ENCODE results near the gene OTOP3.
A peak's percentile ranks its signal among the peaks of the same experiment; 100 is the strongest.

The OTOP3 gene

GRCh38 chr17:74917430-74917829, 18.3 kb upstream of the OTOP3 start:
- no peak for DNase-seq

- DNase-seq: no peak
Measured at GRCh38 chr17:74918906-74919305, 16.8 kb upstream of the OTOP3 start.

DNA sequence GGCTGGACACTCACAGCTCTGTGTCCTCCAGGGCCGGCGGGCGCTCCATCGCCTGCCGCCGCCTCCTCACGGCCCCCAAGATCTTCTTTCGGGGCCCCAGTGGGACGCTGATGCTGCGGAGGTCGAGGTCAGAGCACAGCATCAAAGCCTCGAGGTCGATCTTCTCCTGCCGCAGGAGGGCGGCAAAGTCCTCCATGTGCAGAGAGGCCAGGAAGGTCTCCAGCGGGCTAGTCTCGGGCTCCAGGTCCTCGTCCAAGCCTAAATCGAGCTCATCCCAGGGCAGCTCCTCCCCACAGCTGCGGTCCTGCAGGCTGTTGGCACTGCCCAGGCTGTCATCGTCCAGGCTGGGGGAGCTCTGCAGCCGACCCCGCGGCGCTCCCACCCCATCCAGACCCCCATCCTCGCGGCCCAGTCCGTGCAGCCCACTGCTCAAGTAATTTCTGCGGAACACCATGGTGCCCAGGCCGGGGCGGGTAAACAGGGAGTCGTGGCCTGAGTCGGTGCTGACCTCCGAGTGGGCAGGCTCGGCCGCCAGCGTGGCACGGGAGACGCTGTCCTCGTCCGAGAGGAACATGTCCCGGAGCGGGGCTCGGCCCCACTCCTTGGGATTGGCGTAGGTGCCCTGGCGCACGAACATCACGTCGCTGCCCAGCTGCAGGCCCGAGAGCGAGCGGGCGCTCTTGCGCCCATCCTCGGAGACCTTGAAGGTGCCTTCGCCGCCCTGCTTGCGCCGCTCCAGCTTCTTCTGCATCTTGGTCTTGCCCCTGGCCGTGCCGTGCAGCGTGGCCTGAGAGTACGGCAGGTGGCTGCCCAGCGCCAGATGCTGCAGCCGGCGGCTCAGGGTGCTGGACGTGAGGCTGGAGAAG, 16.0 kb upstream of the OTOP3 start:
- DNase-seq: no peak

- DNase-seq: no peak
Measured at GRCh38 chr17:74920306-74920620, 15.4 kb upstream of the OTOP3 start.

DNA sequence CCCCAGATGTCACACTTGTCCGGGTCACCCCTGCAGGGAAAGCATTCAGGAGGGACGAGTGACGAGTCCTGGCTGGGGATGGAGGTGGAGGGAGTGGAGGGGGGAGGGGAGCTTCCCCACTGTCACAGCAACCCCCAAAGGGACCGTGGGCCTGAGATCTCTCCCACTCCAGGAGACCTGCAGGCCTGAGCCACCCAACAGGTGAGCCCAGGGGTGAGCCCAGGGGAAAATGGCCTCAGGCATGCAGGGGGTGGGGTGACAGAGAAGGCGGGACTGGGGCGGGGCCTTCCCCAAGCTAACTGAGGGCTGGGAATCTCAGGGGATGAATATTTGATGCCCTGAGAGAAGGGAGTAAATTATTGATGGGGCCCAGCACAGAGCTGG, 15.1 kb upstream of the OTOP3 start:
- no peak for DNase-seq

DNA sequence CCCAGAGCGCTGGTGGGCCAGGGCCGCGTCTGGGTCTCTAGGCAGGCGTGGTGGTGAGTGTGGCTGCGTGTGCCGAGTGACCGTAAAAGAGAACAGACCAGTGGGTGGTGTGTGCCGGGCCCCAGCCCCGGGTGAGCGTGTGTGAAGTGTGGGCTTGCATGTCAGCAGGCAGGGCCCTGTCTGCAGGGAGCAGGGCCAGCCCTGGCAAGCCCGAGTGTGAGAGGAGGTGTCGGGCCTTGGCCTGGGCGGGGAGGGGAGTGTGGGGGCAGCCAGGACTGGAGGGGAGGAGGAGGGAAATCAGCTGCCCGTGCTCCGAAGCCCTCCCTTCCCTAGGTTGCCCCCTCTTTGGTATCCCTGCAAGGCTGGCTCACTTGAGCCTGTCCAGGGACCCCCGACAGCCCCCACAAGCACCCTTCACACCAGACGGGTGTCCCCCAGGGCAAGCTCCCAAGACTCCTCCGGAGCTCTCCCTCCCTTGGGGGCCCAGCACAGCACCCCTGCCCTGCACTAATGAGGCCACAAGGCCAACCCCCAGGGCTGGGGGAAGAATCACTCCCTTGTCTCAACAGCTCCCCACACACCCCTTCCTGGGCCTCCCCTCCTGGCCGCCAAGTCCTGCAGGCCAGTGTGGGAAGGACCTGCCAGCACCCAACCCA, 14.5 kb upstream of the OTOP3 start:
- DNase-seq: no peak

GRCh38 chr17:74921769-74922168, 13.9 kb upstream of the OTOP3 start:
- DNase-seq: no peak

DNA sequence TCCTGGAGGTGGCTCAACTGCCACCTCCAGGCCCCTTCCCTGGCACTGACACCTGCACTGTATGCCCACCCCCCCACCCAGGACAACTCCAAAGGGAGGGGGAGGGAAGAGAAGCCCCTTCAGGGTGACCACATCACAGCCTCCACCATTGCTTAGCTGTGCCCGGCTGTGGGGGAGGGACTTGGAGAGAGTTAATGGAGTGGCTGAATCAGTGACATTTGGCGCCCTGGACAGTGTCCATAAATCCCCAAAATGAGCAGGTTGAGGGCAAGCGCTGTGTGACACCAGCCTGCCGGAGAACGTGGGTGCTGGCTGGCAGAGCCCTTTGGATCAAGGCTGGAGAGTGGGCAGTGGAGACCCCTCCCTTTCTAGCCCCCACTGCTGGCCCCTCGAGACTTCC, 13.5 kb upstream of the OTOP3 start:
- no peak for DNase-seq

DNA sequence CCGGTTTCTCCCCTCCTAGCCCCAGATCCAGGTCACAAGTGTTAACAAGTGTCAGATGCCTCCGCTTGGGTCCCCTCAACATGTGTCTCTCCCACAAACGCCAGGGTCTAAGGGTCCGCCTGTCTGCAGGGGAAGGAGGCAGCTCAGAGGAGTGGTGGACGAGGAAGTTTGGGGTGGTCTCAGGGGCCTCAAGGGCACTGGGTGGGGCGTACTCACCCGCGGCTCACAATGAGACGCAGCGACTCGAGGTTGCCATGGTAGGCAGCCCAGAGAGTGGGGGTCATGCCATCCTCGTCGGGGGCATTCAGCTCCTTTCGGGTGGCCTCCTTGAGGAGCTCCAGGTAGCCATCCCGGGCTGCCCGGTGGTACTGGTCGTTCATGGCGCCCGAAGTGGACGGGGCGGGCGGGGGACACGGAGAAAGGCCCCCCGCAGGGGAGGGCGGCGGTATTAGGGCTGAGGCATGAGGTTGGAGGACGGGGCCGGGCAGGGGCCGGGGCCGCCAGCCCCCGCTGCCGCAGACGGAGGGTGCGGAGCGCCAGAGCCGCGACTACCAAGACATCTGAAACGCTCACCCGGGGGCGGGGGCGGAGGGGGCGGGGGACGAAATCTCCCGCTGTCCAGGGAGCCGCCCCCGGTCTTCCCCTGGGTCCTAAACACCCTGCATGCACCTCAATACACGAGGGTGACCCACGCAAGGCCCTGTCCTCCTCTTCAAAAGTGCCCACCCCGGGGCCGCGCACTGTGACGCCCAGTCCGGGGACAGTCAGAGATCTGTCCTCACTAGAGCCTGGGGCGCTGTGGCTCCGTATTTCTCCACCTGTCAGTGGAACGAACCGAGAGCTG, 12.8 kb upstream of the OTOP3 start, which contains the start of gene USH1G:
Gene USH1G, minus strand, starts transcription at position 562 of the 844 bp plus-strand sequence. Its CDS starts 182 bp downstream, at position 380.
- DNase-seq: peak in 1 of 2 donors; percentile 19

DNA sequence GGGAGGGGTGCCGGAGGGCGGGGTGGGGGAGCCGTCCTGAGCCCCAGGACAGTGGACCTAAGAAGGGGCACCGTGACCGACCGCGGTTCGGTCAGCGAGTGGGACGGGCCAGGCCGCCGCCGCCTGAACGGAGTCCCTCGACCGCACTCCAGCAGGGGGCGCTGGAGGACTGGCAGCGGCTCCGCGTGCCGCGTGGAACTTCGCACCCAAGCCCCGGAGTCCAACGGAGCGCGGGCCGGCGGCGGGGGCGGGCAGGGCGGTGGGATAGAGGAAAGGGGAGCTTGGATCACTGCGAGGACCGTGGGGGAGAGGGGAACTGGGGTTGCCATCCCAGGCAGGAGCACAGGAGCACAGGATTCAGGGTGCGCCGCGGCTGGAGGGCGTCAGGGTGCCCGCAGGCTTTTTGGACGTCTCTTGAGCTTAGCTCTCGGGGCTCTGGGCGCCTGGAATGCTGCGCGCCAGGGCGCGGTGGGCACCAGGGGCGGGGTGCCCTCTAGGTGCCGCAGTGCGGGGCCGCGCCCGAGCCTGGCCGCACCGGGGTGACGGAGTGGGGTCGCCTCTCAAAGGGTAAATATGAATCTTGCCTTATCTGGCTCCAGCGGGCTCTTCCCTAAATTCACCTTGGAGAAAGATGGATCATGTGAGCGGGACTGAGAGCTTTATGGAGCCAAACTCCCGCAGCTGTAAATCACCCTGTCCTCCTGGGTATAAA, 12.0 kb upstream of the OTOP3 start:
- peak; percentile 76 to 84 for DNase-seq

GRCh38 chr17:74924250-74924948, 11.3 kb upstream of the OTOP3 start, which contains the start of gene OTOP2:
OTOP2 (plus strand) TSS chr17:74924273; CDS start chr17:74924633, 360 bp downstream.
- DNase-seq: no peak

- DNase-seq: no peak
Measured at GRCh38 chr17:74925242-74925641, 10.5 kb upstream of the OTOP3 start.

DNA sequence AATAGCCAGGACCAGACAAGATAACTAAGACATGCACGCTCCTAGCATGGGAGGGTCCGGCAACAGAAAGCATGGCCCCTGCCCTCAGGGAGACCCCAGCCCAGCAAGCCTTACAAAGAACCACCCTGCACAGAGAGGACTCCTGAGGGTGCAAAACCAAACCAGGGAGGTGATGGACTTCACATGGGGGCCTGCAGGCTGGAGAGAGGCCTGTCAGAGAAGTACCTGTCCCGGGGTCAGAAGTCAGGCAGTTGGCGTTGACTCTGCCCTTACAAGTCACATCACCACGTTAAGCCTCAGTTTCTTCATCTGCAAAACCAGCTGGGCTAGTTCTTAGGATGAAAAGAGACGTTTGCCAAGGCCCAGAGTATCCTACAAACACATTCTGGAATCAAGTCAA, 6.9 kb upstream of the OTOP3 start:
- DNase-seq: no peak

GRCh38 chr17:74930535-74931036, 5.1 kb upstream of the OTOP3 start:
- no peak for DNase-seq

GRCh38 chr17:74935048-74935447, 650 bp upstream of the OTOP3 start:
- no peak for DNase-seq

DNA sequence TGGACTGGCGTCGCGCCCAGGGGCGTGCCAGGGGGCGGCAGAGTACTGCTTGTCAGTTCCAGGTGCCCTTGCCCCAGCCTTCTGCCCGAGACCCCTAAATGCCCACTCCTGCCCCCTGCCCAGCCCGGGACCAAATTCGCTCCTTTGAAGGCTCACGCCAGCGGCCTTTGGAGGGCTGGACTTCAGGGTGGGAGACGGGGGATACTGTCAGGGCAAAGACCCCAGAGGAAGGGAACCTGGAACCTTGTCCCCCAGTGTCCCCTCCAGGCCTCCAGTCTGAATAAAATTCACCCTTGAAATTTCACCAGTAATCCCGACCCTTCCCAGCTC, 737 bp downstream of the OTOP3 start:
- DNase-seq: no peak

- DNase-seq: no peak
Measured at GRCh38 chr17:74937064-74938051, 1.7 kb downstream of the OTOP3 start.

GRCh38 chr17:74938194-74938950, 2.7 kb downstream of the OTOP3 start:
- DNase-seq: no peak

- no peak for DNase-seq
Measured at GRCh38 chr17:74939534-74939933, 3.8 kb downstream of the OTOP3 start.

DNA sequence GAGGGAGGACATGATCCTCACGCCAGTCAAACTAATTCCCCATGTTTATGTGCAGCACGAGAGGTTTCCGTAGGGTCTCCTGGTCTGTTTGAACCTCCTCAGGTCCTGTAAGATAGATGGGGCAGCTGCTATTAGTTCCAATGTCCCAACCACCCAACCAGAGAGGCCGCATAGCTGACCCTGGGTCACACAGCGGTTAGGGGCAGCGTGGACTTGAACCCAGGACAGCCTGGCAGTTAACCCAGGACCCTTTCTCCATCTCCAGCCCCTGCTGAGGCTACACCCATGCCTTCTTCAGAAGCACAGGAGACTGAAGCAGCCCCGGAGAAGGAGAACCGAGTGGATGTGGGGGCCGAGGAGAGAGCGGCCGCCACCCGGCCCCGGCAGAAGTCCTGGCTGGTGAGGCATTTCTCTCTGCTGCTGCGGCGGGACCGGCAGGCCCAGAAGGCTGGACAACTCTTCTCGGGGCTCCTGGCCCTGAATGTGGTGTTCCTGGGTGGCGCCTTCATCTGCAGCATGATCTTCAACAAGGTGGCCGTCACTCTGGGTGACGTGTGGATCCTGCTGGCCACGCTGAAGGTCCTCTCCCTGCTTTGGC, 5.5 kb downstream of the OTOP3 start:
- DNase-seq: no peak

Data from stimulated activated CD4-positive, alpha-beta T cell treated with anti-CD3 and anti-CD28 coated beads, Interleukin-2, amount 100 ng/mL, for 48 hours (primary cell).